Pons (tissue), 1 donor: ENCODE measurements around the gene ELP6.

Experiments
- DNase-seq: peaks from one replicate; pipeline ENCODE4 v3.0.0-alpha.2; 2016; ENCODE audit warnings: low spot score

ELP6 gene

GRCh38 chr3:47513125-47513929, at the start of gene ELP6:
TSS of gene ELP6 (minus strand) at chr3:47513712. CDS start at chr3:47513590, 122 bp downstream.
- DNase-seq: peak; percentile 93

- no peak for DNase-seq
Measured at GRCh38 chr3:47556351-47556750, 42.8 kb upstream of the ELP6 start.

GRCh38 chr3:47554335-47554734, 40.8 kb upstream of the ELP6 start:
- no peak for DNase-seq

- no peak for DNase-seq
Measured at GRCh38 chr3:47553407-47553806, 39.9 kb upstream of the ELP6 start.

- DNase-seq: peak; percentile 52
Measured at GRCh38 chr3:47542471-47543173, 29.1 kb upstream of the ELP6 start.

GRCh38 chr3:47541583-47542108, 28.1 kb upstream of the ELP6 start:
- DNase-seq: no peak

GRCh38 chr3:47540281-47540680, 26.8 kb upstream of the ELP6 start:
- DNase-seq: no peak

GRCh38 chr3:47536967-47537366, 23.5 kb upstream of the ELP6 start:
- no peak for DNase-seq

- DNase-seq: peak; percentile 42
Measured at GRCh38 chr3:47536221-47536891, 22.8 kb upstream of the ELP6 start.

- no peak for DNase-seq
Measured at GRCh38 chr3:47533996-47534454, 20.5 kb upstream of the ELP6 start.

GRCh38 chr3:47533481-47533880, 20.0 kb upstream of the ELP6 start:
- DNase-seq: no peak

GRCh38 chr3:47527952-47528725, 14.6 kb upstream of the ELP6 start:
- DNase-seq: no peak

GRCh38 chr3:47525617-47526016, 12.1 kb upstream of the ELP6 start:
- DNase-seq: no peak

GRCh38 chr3:47523310-47524073, 10.0 kb upstream of the ELP6 start:
- DNase-seq: no peak

GRCh38 chr3:47522082-47522987, 8.8 kb upstream of the ELP6 start:
- DNase-seq: peak; percentile 86

GRCh38 chr3:47520756-47521155, 7.2 kb upstream of the ELP6 start:
- no peak for DNase-seq

GRCh38 chr3:47517937-47518336, 4.4 kb upstream of the ELP6 start:
- DNase-seq: no peak

GRCh38 chr3:47515864-47516319, 2.4 kb upstream of the ELP6 start:
- no peak for DNase-seq

- no peak for DNase-seq
Measured at GRCh38 chr3:47515100-47515499, 1.6 kb upstream of the ELP6 start.
